ENCODE results near the gene PCSK1. TPM values are rescaled to one million over a fixed set of nuclear protein-coding genes. Genes with fewer than 3 reads are reported as not detected.

The PCSK1 gene
- total and polyA plus RNA-seq, 2 donors (not counting 3 experiments of a cell fraction or from before 2014, with no cell fraction given) = 0.95 to 8.7 TPM

DNA sequence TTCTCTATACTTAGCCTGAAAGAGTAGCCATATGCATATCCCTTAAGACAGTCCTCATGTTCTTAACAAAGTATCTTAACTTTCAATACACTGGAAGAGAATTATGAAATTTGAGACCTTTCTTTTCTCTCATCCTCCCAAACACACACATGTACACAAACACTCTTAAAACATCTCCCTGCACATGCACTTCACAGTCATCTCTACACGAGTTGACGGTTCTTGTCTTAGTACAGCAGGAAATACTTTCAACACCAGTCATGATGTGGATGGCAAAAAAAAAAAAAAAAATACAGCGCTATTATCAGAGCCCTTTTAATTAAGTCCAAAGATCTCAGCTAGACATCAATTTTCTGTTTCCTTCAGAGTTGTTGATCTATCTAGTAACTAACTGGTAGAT, 43.6 kb upstream of the PCSK1 start:
- H3K79me2 ChIP-seq (ENCODE audit: control insufficient read depth, insufficient read depth, low read length) = no peaks in the 10 kb centered on the region
- H3K4me3 ChIP-seq (replicated peaks in 1 of 3; ENCODE audit: insufficient read depth in 1 of 3, low read depth in 1 of 3, low read length in 3 of 3) = no peak overlapping the region
- dilution Hi-C loops (cut with MboI; ENCODE audit: extremely low pct_ligation_motif_present, low sequenced_read_pairs) = no loop called here
- no peaks in the 10 kb centered on the region for H4K20me1 ChIP-seq (replicated peaks; ENCODE audit: control insufficient read depth, extremely low read depth, insufficient read depth, low read length)
- peak; percentile 77 for FAIRE-seq
- H3K9ac ChIP-seq (replicated peaks; ENCODE audit: extremely low read depth, insufficient read depth, low read length) = no peak overlapping the region
- H3K9me1 ChIP-seq (replicated peaks; ENCODE audit: control insufficient read depth, extremely low read depth, insufficient read depth, low read length) = no peaks in the 10 kb centered on the region
- no peaks in the 10 kb centered on the region for H3K27me3 ChIP-seq (ENCODE audit: control insufficient read depth in 2 of 2, insufficient read depth in 2 of 2, low read length in 2 of 2)
- TF ChIP-seq POLR2A (IDR thresholded peaks at IDR 0.05; ENCODE audit: low read depth, low read length) = no peak
- peak; percentile 39 for TF ChIP-seq JUN (IDR thresholded peaks at IDR 0.05; ENCODE audit: borderline replicate concordance, insufficient read depth, insufficient read length, low read depth)
- peak; percentile 74 for TF ChIP-seq FOS (IDR thresholded peaks at IDR 0.05; ENCODE audit: borderline replicate concordance, insufficient read depth, low read length)
- peak overlapping the region; percentile 24 for H3K4me2 ChIP-seq (ENCODE audit: insufficient read depth, low read length)
- no peak overlapping the region for H3K27ac ChIP-seq (ENCODE audit: insufficient read depth, low read depth, low read length)
- CTCF ChIA-PET = interaction anchor here (0.7 to 1.4 kb wide), 6 partner anchors 23 to 132 kb away, joined by 3 to 4 read pairs (median 4); no protein-coding TSS in a partner anchor
- peaks cover 13% of the 10 kb centered on the region for H3K4me1 ChIP-seq (ENCODE audit: control insufficient read depth, extremely low read depth, insufficient read depth, low read length)
- H3K36me3 ChIP-seq (ENCODE audit: control insufficient read depth in 2 of 2, extremely low read depth in 1 of 2, insufficient read depth in 2 of 2, low read length in 2 of 2) = no peaks in the 10 kb centered on the region
- POLR2A ChIA-PET = interaction anchor here (0.7 kb wide), 1 partner anchor 248 kb away, joined by 4 read pairs; no protein-coding TSS in a partner anchor
- no peaks in the 10 kb centered on the region for H3K9me3 ChIP-seq (replicated peaks; ENCODE audit: control insufficient read depth, insufficient read depth, low read length)
- DNase-seq (ENCODE audit: low read depth, low spot score) = peak; percentile 67
- peak overlapping the region; percentile 22 for H2AFZ ChIP-seq (ENCODE audit: low read depth, low read length)
- no TSS peak for BruUV-seq (replicated peaks)
- intact Hi-C loops (cut with micrococcal nuclease) = no loop called here

DNA sequence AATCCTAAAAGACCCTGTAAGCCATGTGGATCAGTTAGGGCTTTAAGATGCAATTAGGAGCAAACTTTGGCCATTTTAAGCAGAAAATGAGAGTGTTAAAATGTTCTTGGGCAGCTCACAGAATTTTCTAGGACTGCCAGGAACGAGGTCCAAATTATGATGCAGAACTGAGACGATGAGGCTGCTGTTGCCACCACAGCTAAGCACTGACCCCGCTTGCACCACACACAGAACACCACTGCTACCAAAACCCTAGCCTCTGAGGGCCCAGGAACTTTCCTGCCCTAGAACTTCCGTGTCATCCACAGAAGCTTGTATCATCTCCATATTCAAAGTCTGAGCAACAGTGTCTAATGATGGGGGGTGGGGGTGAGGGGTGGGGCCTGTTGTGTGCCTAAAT, 41.0 kb upstream of the PCSK1 start:
- ChIA-PET CTCF (no interaction called here), POLR2A (no interaction called here)
- Histone ChIP-seq H3K9me1 (replicated peaks; ENCODE audit: control insufficient read depth, extremely low read depth, insufficient read depth, low read length) (no peaks in the 10 kb centered on the region), H3K27me3 (ENCODE audit: control insufficient read depth in 2 of 2, insufficient read depth in 2 of 2, low read length in 2 of 2) (no peaks in the 10 kb centered on the region), H3K27ac (ENCODE audit: insufficient read depth, low read depth, low read length) (no peak overlapping the region), H3K9ac (replicated peaks; ENCODE audit: extremely low read depth, insufficient read depth, low read length) (no peak overlapping the region), H3K9me3 (replicated peaks; ENCODE audit: control insufficient read depth, insufficient read depth, low read length) (no peaks in the 10 kb centered on the region), H4K20me1 (replicated peaks; ENCODE audit: control insufficient read depth, extremely low read depth, insufficient read depth, low read length) (no peaks in the 10 kb centered on the region), H3K36me3 (ENCODE audit: control insufficient read depth in 2 of 2, extremely low read depth in 1 of 2, insufficient read depth in 2 of 2, low read length in 2 of 2) (no peaks in the 10 kb centered on the region), H3K79me2 (ENCODE audit: control insufficient read depth, insufficient read depth, low read length) (no peaks in the 10 kb centered on the region), H3K4me3 (replicated peaks in 1 of 3; ENCODE audit: insufficient read depth in 1 of 3, low read depth in 1 of 3, low read length in 3 of 3) (no peak overlapping the region), H3K4me1 (ENCODE audit: control insufficient read depth, extremely low read depth, insufficient read depth, low read length) (peaks cover 13% of the 10 kb centered on the region), H3K4me2 (ENCODE audit: insufficient read depth, low read length) (no peak overlapping the region), H2AFZ (ENCODE audit: low read depth, low read length) (no peak overlapping the region)
- intact Hi-C loops (cut with micrococcal nuclease) = no loop called here
- DNase-seq (ENCODE audit: low read depth, low spot score) = no peak
- no TSS peak for BruUV-seq (replicated peaks)
- TF ChIP-seq POLR2AphosphoS5 (IDR thresholded peaks at IDR 0.05; ENCODE audit: insufficient read depth, low read depth, low read length) = no peak
- TF ChIP-seq MAX (IDR thresholded peaks at IDR 0.05; ENCODE audit: insufficient read depth, insufficient read length) = no peak
- no peak for TF ChIP-seq MYC (IDR thresholded peaks at IDR 0.05; ENCODE audit: low read depth, low read length)
- TF ChIP-seq FOS (IDR thresholded peaks at IDR 0.05; ENCODE audit: borderline replicate concordance, insufficient read depth, low read length) = no peak
- no peak for TF ChIP-seq POLR2A (IDR thresholded peaks at IDR 0.05; ENCODE audit: low read depth, low read length)
- TF ChIP-seq, protein P1, sequence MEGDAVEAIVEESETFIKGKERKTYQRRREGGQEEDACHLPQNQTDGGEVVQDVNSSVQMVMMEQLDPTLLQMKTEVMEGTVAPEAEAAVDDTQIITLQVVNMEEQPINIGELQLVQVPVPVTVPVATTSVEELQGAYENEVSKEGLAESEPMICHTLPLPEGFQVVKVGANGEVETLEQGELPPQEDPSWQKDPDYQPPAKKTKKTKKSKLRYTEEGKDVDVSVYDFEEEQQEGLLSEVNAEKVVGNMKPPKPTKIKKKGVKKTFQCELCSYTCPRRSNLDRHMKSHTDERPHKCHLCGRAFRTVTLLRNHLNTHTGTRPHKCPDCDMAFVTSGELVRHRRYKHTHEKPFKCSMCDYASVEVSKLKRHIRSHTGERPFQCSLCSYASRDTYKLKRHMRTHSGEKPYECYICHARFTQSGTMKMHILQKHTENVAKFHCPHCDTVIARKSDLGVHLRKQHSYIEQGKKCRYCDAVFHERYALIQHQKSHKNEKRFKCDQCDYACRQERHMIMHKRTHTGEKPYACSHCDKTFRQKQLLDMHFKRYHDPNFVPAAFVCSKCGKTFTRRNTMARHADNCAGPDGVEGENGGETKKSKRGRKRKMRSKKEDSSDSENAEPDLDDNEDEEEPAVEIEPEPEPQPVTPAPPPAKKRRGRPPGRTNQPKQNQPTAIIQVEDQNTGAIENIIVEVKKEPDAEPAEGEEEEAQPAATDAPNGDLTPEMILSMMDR (IDR thresholded peaks at IDR 0.05; ENCODE audit: extremely low read depth in 1 of 2, insufficient read depth in 1 of 2, low read depth in 1 of 2, low read length in 2 of 2) = no peak
- no peak for TF ChIP-seq JUN (IDR thresholded peaks at IDR 0.05; ENCODE audit: borderline replicate concordance, insufficient read depth, insufficient read length, low read depth)
- TF ChIP-seq GATA2 (IDR thresholded peaks at IDR 0.05; ENCODE audit: insufficient read depth, insufficient read length, low read depth, low read length) = no peak
- no peak for TF ChIP-seq EZH2 (IDR thresholded peaks at IDR 0.05; ENCODE audit: borderline replicate concordance, low read depth, low read length, severe bottlenecking)
- no peak for FAIRE-seq
- dilution Hi-C loops (cut with MboI; ENCODE audit: extremely low pct_ligation_motif_present, low sequenced_read_pairs) = no loop called here
